Heart right ventricle (tissue), 16 donors: ENCODE data around the gene IL19. TPM values are rescaled to one million over a fixed set of nuclear protein-coding genes. Genes with fewer than 3 reads are reported as not detected.
A peak's percentile ranks its signal among the peaks of the same experiment; 100 is the strongest.

Experiments used
- ATAC-seq, 8 donors: fragments of 200-7000 bp; cut with Tn5 transposase; one replicate each; pipeline ENCODE4 v1.9.1; 2020; ENCODE audit warnings: mild to moderate bottlenecking in 8 of 8, moderate library complexity in 8 of 8, moderate number of reproducible peaks in 1 of 8
- DNase-seq, 2 donors: peaks; one replicate each; pipeline ENCODE4 v3.0.0-alpha.2; 2020
- H3K27ac ChIP-seq, 10 donors: fragments of 200-600 bp; sonication (generic) in 2 of 10; one replicate each; pipeline versions ENCODE4 v1.5.0 to v1.8.0; 2020 to 2022; ENCODE audit warnings: mild to moderate bottlenecking in 3 of 10
- H3K27me3 ChIP-seq, 7 donors: fragments of 200-600 bp; one replicate each; pipeline ENCODE4 v1.8.0; 2021 to 2022; ENCODE audit warnings: mild to moderate bottlenecking in 2 of 7
- H3K36me3 ChIP-seq, 9 donors: fragments of 200-600 bp; sonication (generic) in 1 of 9; one replicate each; pipeline versions ENCODE4 v1.5.0 to v1.8.0; 2020 to 2022; ENCODE audit warnings: mild to moderate bottlenecking in 2 of 9
- H3K4me1 ChIP-seq, 9 donors: fragments of 200-600 bp; sonication (generic) in 1 of 9; one replicate each; pipeline versions ENCODE4 v1.5.0 to v1.8.0; 2020 to 2022; ENCODE audit warnings: mild to moderate bottlenecking in 4 of 9
- H3K4me3 ChIP-seq, 10 donors: fragments of 200-600 bp; sonication (generic) in 2 of 10; one replicate each; pipeline versions ENCODE4 v1.5.0 to v1.8.0; 2020 to 2022; ENCODE audit warnings: mild to moderate bottlenecking in 7 of 10, moderate library complexity in 2 of 10
- H3K9me3 ChIP-seq, 11 donors: fragments of 200-600 bp in 10 of 11; sonication (generic) in 2 of 11; one replicate each; pipeline versions ENCODE4 v1.5.0 to v1.8.0; 2013 to 2022; ENCODE audit warnings: mild to moderate bottlenecking in 2 of 11, control low read depth in 1 of 11, moderate library complexity in 1 of 11
- WGBS, 2 donors: extraction: QIAGEN DNeasy Blood & Tissue Kit; methylation state at CpG; one replicate each; pipeline ENCODE4 v1.1.7; 2013; ENCODE audit warnings: inconsistent platforms in 1 of 2; 5-methylcytosine and 5-hydroxymethylcytosine counted together
- intact Hi-C, 10 donors: fragments of 100-400 bp; cut with DNase I; formaldehyde crosslinking; loops; one replicate each; pipeline versions ENCODE4 v1.11.1 to v1.14.2; 2022
- polyA plus RNA-seq, 2 donors: library from polyadenylated mRNA; stranded (reverse); fragments of 200-250 nt; gene quantifications; one replicate each; pipeline ENCODE4 v1.2.3, GENCODE V29; 2013
- total RNA-seq, 10 donors: library from RNA; stranded (reverse); fragmentation: NEBNext Ultra II Directional in 3 of 10; extraction: Animal tissue kit (Norgen Biotek cat#: 25700) in 3 of 10; gene quantifications; one replicate each; pipeline versions ENCODE4 v1.2.1 to v1.2.4, GENCODE V29; 2021 to 2023
- TF ChIP-seq, protein P1 (sequence below), 9 donors: fragments of 200-600 bp; sonication (generic) in 2 of 9; IDR thresholded peaks; one replicate each; pipeline versions ENCODE4 v1.5.0 to v1.8.0; 2021 to 2022; ENCODE audit warnings: antibody characterized with exemption in 9 of 9, mild to moderate bottlenecking in 5 of 9, moderate library complexity in 1 of 9
- donor health status: Arrhythmogenic right ventricular cardiomyopathy.
- donor health status: ischemic (EF 13 %, LVEDD 7.1; RV severe dilation, severe dysfunction).
- donor health status: healthy with polysubstance abuse.
- donor health status: DM: no; HTN: yes; CAD: no.
- donor health status: DM: no; HTN: no; CAD: no.
- donor health status: ischemic (EF 25% LVEDD 6.9; RV normal size, moderate dysfunction).
- donor health status: ischemic (EF 25% LVEDD 5.7; RV mildly dilated, moderate dysfunction).
- donor health status: healthy.
- donor health status: DM: yes; HTN: yes; CAD: no.
- donor health status: Ischemic cardiomyopathy.
- donor health status: ischemic (EF 35%, LVEDD 5.7; RV mildly dilated, moderate dysfunction).
- donor health status: nonischemic (EF 11% LVEDD 7.7; RV severe dilation, severe dysfunction).
- donor health status: DM: yes; HTN: yes; CAD: no.
- donor health status: PGD.
- donor health status: ischemic (EF 29% LVEDD 5.4; RV normal size, mild dysfunction).
- donor health status: nonischemic (EF 23%, LVEDD 6.1; RV moderate dilation, normal function).

The IL19 gene
- total and polyA plus RNA-seq, 12 donors: not detected

DNA sequence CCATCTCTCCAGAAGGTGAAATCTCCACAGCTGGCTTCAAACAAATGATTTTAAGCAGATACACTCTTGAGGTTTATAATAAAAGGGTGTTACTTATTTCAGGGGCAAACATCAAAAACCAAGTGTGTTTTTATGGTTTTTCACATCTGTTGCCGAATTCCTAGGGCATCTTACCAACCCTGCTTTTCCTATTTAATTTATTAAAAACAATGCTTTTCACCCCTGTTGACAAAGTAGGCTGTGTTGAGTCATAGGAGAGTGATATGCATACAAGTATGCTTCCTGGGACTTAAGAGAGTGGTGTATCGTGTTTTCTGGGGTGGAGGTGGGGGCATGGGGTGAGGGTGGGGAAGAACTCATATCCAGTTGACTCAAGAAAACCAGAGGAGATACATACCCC, 65.5 kb downstream of the IL19 start:
- ATAC-seq (no peak), DNase-seq (no peak)
- 78 to 89% methylated on average over 2 of the region's 2 CpGs for WGBS, 2 donors
- peaks cover 0 to 47% (median 0%) of the 10 kb centered on the region in 9 donors for H3K4me1 ChIP-seq
- no peaks in the 10 kb centered on the region for H3K9me3 ChIP-seq
- no peak overlapping the region for H3K27ac ChIP-seq
- TF ChIP-seq, protein P1, sequence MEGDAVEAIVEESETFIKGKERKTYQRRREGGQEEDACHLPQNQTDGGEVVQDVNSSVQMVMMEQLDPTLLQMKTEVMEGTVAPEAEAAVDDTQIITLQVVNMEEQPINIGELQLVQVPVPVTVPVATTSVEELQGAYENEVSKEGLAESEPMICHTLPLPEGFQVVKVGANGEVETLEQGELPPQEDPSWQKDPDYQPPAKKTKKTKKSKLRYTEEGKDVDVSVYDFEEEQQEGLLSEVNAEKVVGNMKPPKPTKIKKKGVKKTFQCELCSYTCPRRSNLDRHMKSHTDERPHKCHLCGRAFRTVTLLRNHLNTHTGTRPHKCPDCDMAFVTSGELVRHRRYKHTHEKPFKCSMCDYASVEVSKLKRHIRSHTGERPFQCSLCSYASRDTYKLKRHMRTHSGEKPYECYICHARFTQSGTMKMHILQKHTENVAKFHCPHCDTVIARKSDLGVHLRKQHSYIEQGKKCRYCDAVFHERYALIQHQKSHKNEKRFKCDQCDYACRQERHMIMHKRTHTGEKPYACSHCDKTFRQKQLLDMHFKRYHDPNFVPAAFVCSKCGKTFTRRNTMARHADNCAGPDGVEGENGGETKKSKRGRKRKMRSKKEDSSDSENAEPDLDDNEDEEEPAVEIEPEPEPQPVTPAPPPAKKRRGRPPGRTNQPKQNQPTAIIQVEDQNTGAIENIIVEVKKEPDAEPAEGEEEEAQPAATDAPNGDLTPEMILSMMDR (IDR thresholded peaks at IDR 0.05): no peak
- H3K36me3 ChIP-seq: no peaks in the 10 kb centered on the region
- intact Hi-C loops: no loop called here
- no peak overlapping the region for H3K4me3 ChIP-seq
- peaks cover 0 to 28% (median 12%) of the 10 kb centered on the region in 7 donors for H3K27me3 ChIP-seq

DNA sequence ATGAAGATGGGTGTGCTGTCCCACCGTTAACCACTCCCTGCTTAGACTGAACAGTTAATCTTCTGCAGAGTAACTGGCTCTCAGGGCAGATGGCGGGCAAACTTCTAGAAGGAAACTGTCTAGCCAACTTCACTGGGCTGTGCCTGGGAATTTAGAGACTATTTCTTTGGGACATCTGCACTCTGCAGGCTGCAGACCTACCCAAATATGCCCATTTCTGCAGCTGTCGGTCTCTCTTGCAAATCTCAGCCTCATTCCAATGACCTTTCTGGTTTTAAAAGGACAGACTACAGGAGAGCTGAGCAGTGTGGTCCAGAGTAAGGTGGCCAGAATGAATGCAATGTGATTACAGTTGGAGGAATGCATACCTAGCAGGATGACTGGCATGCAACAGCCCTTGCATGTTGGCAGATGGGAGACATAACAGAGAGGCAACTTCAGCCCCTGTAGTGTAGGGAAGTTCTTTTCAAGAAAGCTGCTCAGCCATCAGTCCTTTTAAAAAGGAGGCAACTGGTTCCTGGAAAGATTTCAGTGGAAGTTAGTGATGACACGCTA, 68.5 kb downstream of the IL19 start:
- WGBS, 2 donors: 87 to 92% methylated on average over 4 of the region's 4 CpGs
- peaks cover 0 to 21% (median 0%) of the 10 kb centered on the region in 9 donors for H3K4me1 ChIP-seq
- no peak overlapping the region for H3K27ac ChIP-seq
- peaks cover 0 to 28% (median 12%) of the 10 kb centered on the region in 7 donors for H3K27me3 ChIP-seq
- TF ChIP-seq, protein P1 (IDR thresholded peaks at IDR 0.05): no peak
- intact Hi-C loops: no loop called here
- H3K4me3 ChIP-seq: no peak overlapping the region
- no peaks in the 10 kb centered on the region for H3K9me3 ChIP-seq
- ATAC-seq (no peak), DNase-seq (no peak)
- no peaks in the 10 kb centered on the region for H3K36me3 ChIP-seq

DNA sequence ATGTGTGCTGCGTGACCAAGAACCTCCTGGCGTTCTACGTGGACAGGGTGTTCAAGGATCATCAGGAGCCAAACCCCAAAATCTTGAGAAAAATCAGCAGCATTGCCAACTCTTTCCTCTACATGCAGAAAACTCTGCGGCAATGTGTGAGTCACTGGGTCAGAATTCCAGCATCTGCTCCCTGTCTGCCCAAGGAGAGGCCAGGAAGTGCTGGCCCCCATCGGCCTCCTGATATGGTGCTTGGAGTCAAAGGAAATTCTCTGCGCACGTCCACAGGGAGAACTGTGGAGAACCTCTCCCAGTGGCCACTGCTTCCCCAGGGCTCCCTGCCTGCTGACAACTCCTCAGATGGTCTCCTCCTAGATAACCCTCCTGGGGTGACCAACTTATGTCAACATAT, 69.3 kb downstream of the IL19 start:
- Histone ChIP-seq H3K4me3 (no peak overlapping the region), H3K27me3 (peaks cover 0 to 25% (median 12%) of the 10 kb centered on the region in 7 donors), H3K4me1 (peaks cover 0 to 13% (median 0%) of the 10 kb centered on the region in 9 donors), H3K9me3 (no peaks in the 10 kb centered on the region), H3K36me3 (no peaks in the 10 kb centered on the region), H3K27ac (no peak overlapping the region)
- TF ChIP-seq, protein P1 (IDR thresholded peaks at IDR 0.05): no peak
- WGBS, 2 donors: 66 to 74% methylated on average over 7 of the region's 7 CpGs
- DNase-seq: no peak
- ATAC-seq: peak in 1 of 8 donors; percentile 18
- intact Hi-C loops: no loop called here

DNA sequence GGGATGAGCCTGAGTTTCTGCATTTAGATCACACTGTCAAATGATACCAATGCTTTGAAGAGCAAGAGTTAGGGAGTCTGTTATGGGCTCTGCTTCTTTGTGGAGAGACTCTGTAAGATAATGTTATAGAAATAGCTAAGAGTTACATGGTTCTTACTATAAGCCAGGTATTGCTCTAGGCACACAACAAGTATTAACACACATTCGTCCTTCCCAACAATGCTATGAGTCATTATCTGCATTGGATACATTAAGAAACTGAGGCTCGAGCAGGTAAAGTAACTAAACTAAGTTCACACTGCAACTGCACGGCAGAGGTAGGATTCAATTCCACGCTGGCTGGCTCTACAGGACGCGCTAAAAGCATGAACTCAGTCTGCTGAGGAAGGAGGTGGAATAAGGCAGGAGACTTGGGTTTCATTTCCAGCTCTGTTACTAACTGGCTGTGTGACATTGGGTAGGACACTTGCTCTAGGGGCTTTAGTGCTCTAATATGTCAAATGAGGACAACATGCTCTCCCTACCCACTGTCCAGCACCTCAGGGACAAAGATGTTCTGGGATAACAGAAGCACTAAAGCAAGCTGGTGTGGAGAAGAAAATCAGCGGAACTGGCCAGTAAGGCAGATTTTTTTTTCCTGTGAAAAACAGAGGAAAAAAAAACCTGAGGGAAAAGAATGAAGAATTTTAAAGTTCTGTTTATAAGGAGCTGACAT, 71.2 kb downstream of the IL19 start:
- intact Hi-C loops: no loop called here
- TF ChIP-seq, protein P1 (IDR thresholded peaks at IDR 0.05): no peak
- Histone ChIP-seq H3K27ac (no peak overlapping the region), H3K9me3 (no peaks in the 10 kb centered on the region), H3K36me3 (no peaks in the 10 kb centered on the region), H3K4me1 (peaks cover 0 to 8% (median 0%) of the 10 kb centered on the region in 9 donors), H3K27me3 (peaks cover 0 to 18% (median 8%) of the 10 kb centered on the region in 7 donors), H3K4me3 (no peak overlapping the region)
- no peak for DNase-seq
- ATAC-seq: no peak
- WGBS, 2 donors: 91 to 92% methylated on average over 7 of the region's 7 CpGs
